IMR-90 (cell line): ENCODE results near the gene LY6G6D.

Experiments used
- BHLHE40 ChIP-seq: fragments of 150-350 bp; IDR thresholded peaks from 2 replicates; pipeline ENCODE4 v1.6.1; 2016; ENCODE audit warnings: mild to moderate bottlenecking, low read depth, low read length
- CEBPB ChIP-seq: IDR thresholded peaks from 2 replicates; pipeline ENCODE4 v1.6.1; 2012; ENCODE audit warnings: low read depth, low read length, improper control_type of control experiment
- CHD1 ChIP-seq: IDR thresholded peaks from 2 replicates; pipeline ENCODE4 v1.6.1; 2012; ENCODE audit warnings: low read depth, low read length, improper control_type of control experiment
- MAFK ChIP-seq: IDR thresholded peaks from 2 replicates; pipeline ENCODE4 v1.6.1; 2012; ENCODE audit warnings: low read depth, low read length, improper control_type of control experiment
- MAZ ChIP-seq: IDR thresholded peaks from 2 replicates; pipeline ENCODE4 v1.6.1; 2012; ENCODE audit warnings: low read depth, mild to moderate bottlenecking, low read length, improper control_type of control experiment, moderate library complexity, borderline replicate concordance
- NFE2L2 ChIP-seq: fragments of 150-350 bp; IDR thresholded peaks from 2 replicates; pipeline ENCODE4 v1.6.1; 2016; ENCODE audit warnings: low read depth, mild to moderate bottlenecking, low read length
- POLR2A ChIP-seq: IDR thresholded peaks from 2 replicates; pipeline ENCODE4 v1.6.1; 2012; ENCODE audit warnings: mild to moderate bottlenecking, low read depth, low read length
- RAD21 ChIP-seq: IDR thresholded peaks from 2 replicates; pipeline ENCODE4 v1.6.1; 2012; ENCODE audit warnings: low read length, improper control_type of control experiment
- RCOR1 ChIP-seq: IDR thresholded peaks from 2 replicates; pipeline ENCODE4 v1.6.1; 2012; ENCODE audit warnings: mild to moderate bottlenecking, low read length, improper control_type of control experiment; ENCODE audit not compliant: insufficient replicate concordance
- RFX5 ChIP-seq: IDR thresholded peaks from 2 replicates; pipeline ENCODE4 v1.8.0; 2012; ENCODE audit warnings: low read depth, mild to moderate bottlenecking, low read length, moderate library complexity
- SMC3 ChIP-seq: fragments of 150-350 bp; IDR thresholded peaks from 2 replicates; pipeline ENCODE4 v1.6.1; 2016; ENCODE audit warnings: low read depth, mild to moderate bottlenecking, antibody characterized with exemption, low read length, moderate library complexity
- USF2 ChIP-seq: fragments of 150-350 bp; IDR thresholded peaks from 2 replicates; pipeline ENCODE4 v1.6.1; 2017; ENCODE audit warnings: mild to moderate bottlenecking, antibody characterized with exemption, low read length, low read depth
- TF ChIP-seq, protein P1 (sequence below): conservative IDR thresholded peaks from 2 replicates; pipeline ENCODE4 v1.5.1; 2012; ENCODE audit warnings: mild to moderate bottlenecking, low read depth, low read length, improper control_type of control experiment

GRCh38 chr6:31741815-31742214 lies 26.7 kb downstream of the LY6G6D start:
- TF ChIP-seq CEBPB = no peak
- TF ChIP-seq, protein P1, sequence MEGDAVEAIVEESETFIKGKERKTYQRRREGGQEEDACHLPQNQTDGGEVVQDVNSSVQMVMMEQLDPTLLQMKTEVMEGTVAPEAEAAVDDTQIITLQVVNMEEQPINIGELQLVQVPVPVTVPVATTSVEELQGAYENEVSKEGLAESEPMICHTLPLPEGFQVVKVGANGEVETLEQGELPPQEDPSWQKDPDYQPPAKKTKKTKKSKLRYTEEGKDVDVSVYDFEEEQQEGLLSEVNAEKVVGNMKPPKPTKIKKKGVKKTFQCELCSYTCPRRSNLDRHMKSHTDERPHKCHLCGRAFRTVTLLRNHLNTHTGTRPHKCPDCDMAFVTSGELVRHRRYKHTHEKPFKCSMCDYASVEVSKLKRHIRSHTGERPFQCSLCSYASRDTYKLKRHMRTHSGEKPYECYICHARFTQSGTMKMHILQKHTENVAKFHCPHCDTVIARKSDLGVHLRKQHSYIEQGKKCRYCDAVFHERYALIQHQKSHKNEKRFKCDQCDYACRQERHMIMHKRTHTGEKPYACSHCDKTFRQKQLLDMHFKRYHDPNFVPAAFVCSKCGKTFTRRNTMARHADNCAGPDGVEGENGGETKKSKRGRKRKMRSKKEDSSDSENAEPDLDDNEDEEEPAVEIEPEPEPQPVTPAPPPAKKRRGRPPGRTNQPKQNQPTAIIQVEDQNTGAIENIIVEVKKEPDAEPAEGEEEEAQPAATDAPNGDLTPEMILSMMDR = no peak
- TF ChIP-seq BHLHE40 = no peak
- no peak for TF ChIP-seq POLR2A
- TF ChIP-seq MAFK = no peak
- no peak for TF ChIP-seq SMC3
- TF ChIP-seq RFX5 = no peak
- no peak for TF ChIP-seq NFE2L2
- no peak for TF ChIP-seq CHD1
- no peak for TF ChIP-seq USF2
- no peak for TF ChIP-seq RCOR1
- TF ChIP-seq RAD21 = no peak
- no peak for TF ChIP-seq MAZ
